Mucosa of rectum (tissue), 2 donors: ENCODE results near the gene ICAM5.
A peak's percentile ranks its signal among the peaks of the same experiment; 100 is the strongest.
"Not testable (repeated sequence)": the region's sequence is repeated elsewhere in the genome, so short reads cannot be mapped to it uniquely, and the experiment has no call there.

ENCODE experiments used
- H3K27ac ChIP-seq, 2 donors: one replicate each; pipeline ENCODE4 v1.7.0; 2013; ENCODE audit warnings: inconsistent platforms in 2 of 2, low read depth in 2 of 2, low read length in 2 of 2
- H3K27me3 ChIP-seq, 2 donors: one replicate each; pipeline ENCODE4 v1.7.0; 2013; ENCODE audit warnings: low read length in 2 of 2; ENCODE audit not compliant: control insufficient read depth in 2 of 2, insufficient read depth in 2 of 2
- H3K36me3 ChIP-seq, 2 donors: one replicate each; pipeline ENCODE4 v1.7.0; 2013; ENCODE audit warnings: low read length in 2 of 2; ENCODE audit not compliant: control insufficient read depth in 2 of 2, insufficient read depth in 2 of 2
- H3K4me1 ChIP-seq, 2 donors: one replicate each; pipeline ENCODE4 v1.7.0; 2013; ENCODE audit warnings: low read length in 2 of 2, mild to moderate bottlenecking in 1 of 2; ENCODE audit not compliant: control insufficient read depth in 2 of 2, insufficient read depth in 2 of 2
- H3K4me3 ChIP-seq, 2 donors: one replicate each; pipeline ENCODE4 v1.7.0; 2013; ENCODE audit warnings: low read length in 2 of 2
- H3K9ac ChIP-seq, 2 donors: one replicate each; pipeline ENCODE4 v1.7.0; 2013; ENCODE audit warnings: low read length in 2 of 2, low read depth in 1 of 2, mild to moderate bottlenecking in 1 of 2
- H3K9me3 ChIP-seq, 2 donors: one replicate each; pipeline ENCODE4 v1.7.0; 2013; ENCODE audit warnings: low read length in 2 of 2; ENCODE audit not compliant: control insufficient read depth in 2 of 2
- donor health status: healthy.
- donor health status: Normal muscosa, but diverticular disease.

The ICAM5 gene

GRCh38 chr19:10332158-10332964, 42.6 kb downstream of the ICAM5 start:
- Histone ChIP-seq H3K4me1 (peaks cover 23 to 25% of the 10 kb centered on the region in 2 donors), H3K27ac (peak overlapping the region; percentile 85 to 89), H3K9me3 (no peaks in the 10 kb centered on the region), H3K36me3 (peaks cover 27 to 30% of the 10 kb centered on the region in 2 donors), H3K9ac (peak overlapping the region; percentile 72 to 81), H3K27me3 (no peaks in the 10 kb centered on the region), H3K4me3 (peak overlapping the region; percentile 87 to 95)

- Histone ChIP-seq H3K4me3 (peak within 1 kb of the TSS; percentile 87 to 95), H3K27ac (peak within 1 kb of the TSS; percentile 85 to 89), H3K36me3 (peaks cover 19 to 22% of the 10 kb centered on the region in 2 donors), H3K27me3 (no peaks in the 10 kb centered on the region), H3K4me1 (peaks cover 23 to 25% of the 10 kb centered on the region in 2 donors), H3K9me3 (no peaks in the 10 kb centered on the region), H3K9ac (peak within 1 kb of the TSS; percentile 72 to 84)
These were observed 43.4 kb downstream of the ICAM5 start, which contains the start of gene RAVER1 for GRCh38 chr19:10332965-10333757. Gene RAVER1 (minus strand): TSS chr19:10333529. CDS start chr19:10333507, 22 bp downstream.

DNA sequence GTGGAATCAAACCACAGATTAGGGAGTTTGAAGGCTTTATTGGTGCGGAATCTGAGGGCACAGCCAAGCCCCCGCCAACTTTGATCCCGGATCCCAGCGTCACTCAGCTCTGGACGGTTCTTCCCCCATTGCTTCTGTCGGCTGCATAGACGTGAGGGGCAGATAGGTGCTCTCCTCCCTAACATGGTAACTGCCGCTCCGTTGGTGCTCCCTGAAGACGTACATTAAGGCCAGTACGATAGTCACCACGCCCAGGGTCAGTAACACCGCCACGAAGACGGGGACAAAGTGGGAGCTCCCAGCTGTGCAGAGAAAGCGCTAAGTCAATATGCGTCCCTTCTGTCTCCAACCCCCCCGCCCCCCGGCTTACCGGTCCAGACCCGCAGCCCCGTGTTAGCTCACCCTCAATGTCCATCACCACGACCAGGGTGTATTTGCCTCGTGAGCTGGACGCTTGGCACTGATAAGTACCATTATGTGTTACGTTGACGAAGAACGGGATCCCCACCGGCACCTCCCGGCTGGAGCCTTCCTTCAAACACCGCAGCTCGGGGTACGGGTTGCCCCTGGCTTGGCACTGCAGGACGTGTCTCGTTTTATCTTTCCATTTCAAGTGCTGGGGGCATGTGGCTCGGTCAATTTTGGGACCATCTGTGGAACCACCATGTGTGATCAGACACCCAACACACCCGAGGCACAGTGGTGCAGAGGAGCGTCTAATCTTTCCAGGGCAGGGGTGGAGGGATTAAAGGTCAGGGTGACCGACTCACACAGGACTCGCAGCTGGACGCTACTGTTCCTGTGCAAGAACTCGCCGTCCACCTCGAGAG, 44.2 kb downstream of the ICAM5 start:
- Histone ChIP-seq H3K27ac (peak overlapping the region; percentile 85 to 89), H3K36me3 (peaks cover 11 to 14% of the 10 kb centered on the region in 2 donors), H3K27me3 (no peaks in the 10 kb centered on the region), H3K9me3 (no peaks in the 10 kb centered on the region), H3K4me1 (peaks cover 23 to 25% of the 10 kb centered on the region in 2 donors), H3K9ac (peak overlapping the region; percentile 72 to 84), H3K4me3 (peak overlapping the region; percentile 87 to 95)

GRCh38 chr19:10334588-10335351, 45.0 kb downstream of the ICAM5 start:
- Histone ChIP-seq H3K4me1 (peaks cover 23 to 25% of the 10 kb centered on the region in 2 donors), H3K27ac (peak overlapping the region; percentile 85 to 89), H3K9ac (peak overlapping the region; percentile 72 to 84)

DNA sequence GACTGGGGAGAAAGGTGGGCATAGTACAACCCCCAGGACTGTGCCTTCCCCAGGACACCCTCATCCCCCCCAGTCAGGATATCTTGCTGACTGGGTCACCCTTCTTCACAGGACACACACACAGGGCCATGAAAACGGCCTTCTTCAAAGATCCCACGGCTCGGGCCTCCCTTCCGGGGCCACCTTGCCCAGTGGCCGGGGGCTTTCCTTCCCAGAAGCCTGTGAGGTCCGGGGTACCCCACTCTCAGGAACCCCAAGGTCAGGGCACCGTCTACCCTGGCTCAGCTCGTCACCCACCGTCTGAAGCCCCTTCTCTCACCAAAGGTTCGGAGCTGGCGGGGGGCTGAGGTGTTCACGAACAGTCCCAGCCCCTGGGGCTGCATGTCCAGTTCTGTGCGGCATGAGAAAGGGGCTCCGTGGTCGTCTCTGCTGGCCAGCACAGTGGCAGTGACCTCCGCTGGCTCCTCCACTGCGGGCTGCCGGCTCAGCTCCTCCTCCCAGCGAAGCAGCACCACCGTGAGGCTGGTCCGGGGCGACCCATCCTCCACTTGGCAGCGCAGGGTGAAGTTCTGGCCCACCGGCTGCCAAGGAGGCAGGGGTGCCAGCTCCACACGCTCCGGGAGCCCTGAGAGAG, 45.7 kb downstream of the ICAM5 start:
- H3K9ac ChIP-seq = peak overlapping the region in 1 of 2 donors; percentile 72
- H3K36me3 ChIP-seq = no peaks in the 10 kb centered on the region
- peak overlapping the region in 1 of 2 donors; percentile 87 for H3K4me3 ChIP-seq
- H3K4me1 ChIP-seq = peaks cover 23 to 25% of the 10 kb centered on the region in 2 donors
- H3K9me3 ChIP-seq = no peaks in the 10 kb centered on the region
- no peaks in the 10 kb centered on the region for H3K27me3 ChIP-seq
- no peak overlapping the region for H3K27ac ChIP-seq

More at GRCh38 chr19:10334588-10335351, 45.0 kb downstream of the ICAM5 start:
- Histone ChIP-seq H3K4me3 (peak overlapping the region; percentile 87 to 95), H3K27me3 (no peaks in the 10 kb centered on the region), H3K36me3 (peaks cover 4 to 6% of the 10 kb centered on the region in 2 donors), H3K9me3 (no peaks in the 10 kb centered on the region)

DNA sequence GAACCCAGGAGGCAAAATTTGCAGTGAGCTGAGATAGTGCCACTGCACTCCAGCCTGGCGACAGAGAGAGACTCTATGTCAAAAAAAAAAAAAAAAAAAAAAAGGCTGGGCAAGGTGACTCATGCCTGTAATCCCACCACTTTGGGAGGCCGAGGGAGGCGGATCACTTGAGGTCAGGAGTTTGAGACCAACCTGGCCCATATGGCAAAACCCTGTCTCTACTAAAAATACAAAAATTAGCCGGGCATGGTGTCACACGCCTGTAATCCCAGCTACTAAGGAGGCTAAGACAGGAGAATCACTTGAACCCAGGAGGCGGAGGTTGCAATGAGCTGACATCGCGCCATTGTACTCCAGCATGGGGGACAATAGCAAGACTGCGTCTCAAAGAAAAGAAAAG, 47.0 kb downstream of the ICAM5 start:
- not testable (repeated sequence) for H3K27me3 ChIP-seq, H3K27ac ChIP-seq, H3K4me3 ChIP-seq, H3K36me3 ChIP-seq, H3K9me3 ChIP-seq, H3K9ac ChIP-seq
- peaks cover 20 to 21% of the 10 kb centered on the region in 2 donors for H3K4me1 ChIP-seq

GRCh38 chr19:10338940-10339339, 49.2 kb downstream of the ICAM5 start:
- Histone ChIP-seq H3K27ac (peak overlapping the region in 1 of 2 donors; percentile 38), H3K4me1 (peaks cover 4 to 6% of the 10 kb centered on the region in 2 donors), H3K9ac (peak overlapping the region in 1 of 2 donors; percentile 68), H3K9me3 (no peaks in the 10 kb centered on the region), H3K36me3 (no peaks in the 10 kb centered on the region), H3K4me3 (peak overlapping the region; percentile 18 to 75), H3K27me3 (no peaks in the 10 kb centered on the region)

- peaks cover 0 to under 1% of the 10 kb centered on the region in 2 donors for H3K4me1 ChIP-seq
- H3K27me3 ChIP-seq = no peaks in the 10 kb centered on the region
- no peaks in the 10 kb centered on the region for H3K9me3 ChIP-seq
- H3K9ac ChIP-seq = peak within 1 kb of the TSS; percentile 21 to 68
- peak within 1 kb of the TSS in 1 of 2 donors; percentile 38 for H3K27ac ChIP-seq
- H3K36me3 ChIP-seq = no peaks in the 10 kb centered on the region
- H3K4me3 ChIP-seq = peak within 1 kb of the TSS; percentile 18 to 75
These were observed 49.7 kb downstream of the ICAM5 start, which contains the start of gene ICAM3 for GRCh38 chr19:10339380-10339960. Gene ICAM3 (minus strand): TSS chr19:10339624. CDS start chr19:10339614, 10 bp downstream.
